Panc1 (cell line): ENCODE measurements around the gene FANCD2OS.

ENCODE experiments used
- CTCF ChIP-seq: fragments of 450-650 bp; IDR thresholded peaks from 2 replicates; pipeline ENCODE4 v1.5.1; 2017; ENCODE audit warnings: mild to moderate bottlenecking
- POLR2AphosphoS5 ChIP-seq: IDR thresholded peaks from 2 replicates; pipeline ENCODE4 v1.6.1; 2012; ENCODE audit warnings: mild to moderate bottlenecking, low read depth, low read length, moderate library complexity

GRCh38 chr3:10116928-10117327 is 8.9 kb upstream of the FANCD2OS start:
- TF ChIP-seq POLR2AphosphoS5, result no peak
- no peak for TF ChIP-seq CTCF
